Lung microvascular endothelial cell (primary cell): ENCODE results near the gene CRTC3. TPM values are rescaled to one million over a fixed set of nuclear protein-coding genes. Genes with fewer than 3 reads are reported as not detected.
A peak's percentile ranks its signal among the peaks of the same experiment; 100 is the strongest.
"Not testable (repeated sequence)": the region's sequence is repeated elsewhere in the genome, so short reads cannot be mapped to it uniquely, and the experiment has no call there.

Experiments used
- DNase-seq, 2 donors: peaks; one replicate each; pipeline versions ENCODE4 v3.0.0 to v3.0.0-alpha.2; 2010; ENCODE audit warnings: low read depth in 2 of 2
- total RNA-seq: library from RNA; depleted of rRNA; stranded (reverse); fragments of >200 nt; gene quantifications from 2 replicates; pipeline ENCODE4 v1.2.1, GENCODE V29; 2014

CRTC3 gene
- total RNA-seq, result 6.1 and 8.7 TPM in 2 replicates

GRCh38 chr15:90529371-90530249, at the start of gene CRTC3:
CRTC3 (plus strand) TSS chr15:90529923; CDS start chr15:90530072, 149 bp downstream.
- DNase-seq, result peak; percentile 61 to 63

GRCh38 chr15:90481023-90481422, 48.7 kb upstream of the CRTC3 start:
- no peak for DNase-seq

- DNase-seq, result peak; percentile 62 to 78
Measured at GRCh38 chr15:90482124-90483011, 47.4 kb upstream of the CRTC3 start.

GRCh38 chr15:90483012-90483307, 46.8 kb upstream of the CRTC3 start:
- no peak for DNase-seq

- no peak for DNase-seq
Measured at GRCh38 chr15:90483637-90484036, 46.1 kb upstream of the CRTC3 start.

- DNase-seq, result no peak
Measured at GRCh38 chr15:90487186-90487585, 42.5 kb upstream of the CRTC3 start.

GRCh38 chr15:90489514-90489913, 40.2 kb upstream of the CRTC3 start:
- DNase-seq, result no peak

GRCh38 chr15:90489944-90490343, 39.8 kb upstream of the CRTC3 start:
- DNase-seq, result no peak

- no peak for DNase-seq
Measured at GRCh38 chr15:90493647-90494046, 36.1 kb upstream of the CRTC3 start.

GRCh38 chr15:90495067-90495466, 34.7 kb upstream of the CRTC3 start:
- DNase-seq, result no peak

GRCh38 chr15:90496791-90497190, 32.9 kb upstream of the CRTC3 start:
- DNase-seq, result peak in 1 of 2 donors; percentile 28

GRCh38 chr15:90497376-90497775, 32.3 kb upstream of the CRTC3 start:
- DNase-seq, result no peak

- DNase-seq, result peak in 1 of 2 donors; percentile 32
Measured at GRCh38 chr15:90497912-90498311, 31.8 kb upstream of the CRTC3 start.

GRCh38 chr15:90500171-90500570, 29.6 kb upstream of the CRTC3 start:
- DNase-seq, result no peak

GRCh38 chr15:90501898-90502297, 27.8 kb upstream of the CRTC3 start:
- no peak for DNase-seq

GRCh38 chr15:90510781-90511180, 18.9 kb upstream of the CRTC3 start:
- DNase-seq, result not testable (repeated sequence)

GRCh38 chr15:90511211-90511618, 18.5 kb upstream of the CRTC3 start:
- not testable (repeated sequence) for DNase-seq

GRCh38 chr15:90512276-90512675, 17.4 kb upstream of the CRTC3 start:
- no peak for DNase-seq

GRCh38 chr15:90512981-90513380, 16.7 kb upstream of the CRTC3 start:
- DNase-seq, result no peak

GRCh38 chr15:90513448-90513847, 16.3 kb upstream of the CRTC3 start:
- DNase-seq, result no peak

GRCh38 chr15:90513893-90514292, 15.8 kb upstream of the CRTC3 start:
- not testable (repeated sequence) for DNase-seq

- DNase-seq, result peak in 1 of 2 donors; percentile 58
Measured at GRCh38 chr15:90519688-90520087, 10.0 kb upstream of the CRTC3 start.
